ENCODE measurements around the gene MT2A.

The MT2A gene

DNA sequence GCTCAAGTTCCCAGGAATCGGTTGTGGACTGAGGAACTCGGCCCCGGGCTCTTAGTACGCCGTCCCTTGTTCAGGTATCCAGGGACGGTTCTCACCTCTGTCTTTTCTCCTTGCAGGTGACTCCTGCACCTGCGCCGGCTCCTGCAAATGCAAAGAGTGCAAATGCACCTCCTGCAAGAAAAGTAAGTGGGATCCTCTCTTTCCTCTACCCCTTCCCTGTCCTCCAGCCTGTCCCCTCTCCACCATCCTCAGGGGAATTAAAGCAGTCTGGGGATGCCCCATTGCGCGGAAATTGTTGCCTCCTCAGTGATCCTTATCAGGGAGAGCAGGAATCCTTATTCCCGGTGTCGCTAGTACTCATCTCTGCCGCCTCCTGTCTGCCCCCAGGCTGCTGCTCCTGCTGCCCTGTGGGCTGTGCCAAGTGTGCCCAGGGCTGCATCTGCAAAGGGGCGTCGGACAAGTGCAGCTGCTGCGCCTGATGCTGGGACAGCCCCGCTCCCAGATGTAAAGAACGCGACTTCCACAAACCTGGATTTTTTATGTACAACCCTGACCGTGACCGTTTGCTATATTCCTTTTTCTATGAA lies 585 bp downstream of the MT2A start:
- H3K9ac ChIP-seq (ENCODE audit: low read length), result peak overlapping the region; percentile 79
- H3K4me1 ChIP-seq (ENCODE audit: low read length), result peaks cover 27% of the 10 kb centered on the region

DNA sequence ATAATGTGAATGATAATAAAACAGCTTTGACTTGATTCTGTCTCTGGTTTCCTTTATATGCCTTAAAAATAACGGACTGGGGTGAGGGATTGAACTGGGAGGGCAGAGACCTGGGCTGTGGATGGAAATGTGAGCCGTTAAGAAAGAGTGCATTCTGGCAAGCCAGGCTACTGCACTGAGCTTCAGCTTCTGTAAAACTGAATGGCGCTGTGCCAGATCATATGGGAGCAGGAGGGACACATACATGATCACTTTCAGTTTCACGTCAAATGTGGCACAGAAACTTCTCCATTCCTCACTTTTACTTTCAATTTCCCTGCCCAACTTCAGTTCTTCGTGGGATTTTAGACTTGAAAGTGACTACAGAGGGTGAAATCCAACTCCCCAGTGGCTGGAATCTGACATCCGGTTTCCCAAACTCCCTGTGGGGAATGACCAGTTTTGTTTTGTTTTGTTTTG lies 1.1 kb downstream of the MT2A start:
- H3K9me3 ChIP-seq (ENCODE audit: insufficient read depth, low read length), result no peaks in the 10 kb centered on the region
- no peaks in the 10 kb centered on the region for H3K36me3 ChIP-seq (replicated peaks; ENCODE audit: low read depth, low read length)
- peaks cover 28% of the 10 kb centered on the region for H3K4me1 ChIP-seq (ENCODE audit: low read length)
- peak overlapping the region; percentile 37 for H3K27ac ChIP-seq (ENCODE audit: low read length)
- no peaks in the 10 kb centered on the region for H3K79me2 ChIP-seq (ENCODE audit: low read length)
- H3K27me3 ChIP-seq (ENCODE audit: low read depth, low read length), result no peaks in the 10 kb centered on the region
- peak overlapping the region; percentile 100 for H3K4me2 ChIP-seq (ENCODE audit: low read length)
- H3K4me3 ChIP-seq (ENCODE audit: low read length), result peak overlapping the region; percentile 89
- peak overlapping the region; percentile 79 for H3K9ac ChIP-seq (ENCODE audit: low read length)
- no peaks in the 10 kb centered on the region for H4K20me1 ChIP-seq (ENCODE audit: insufficient read depth, low read length)
- TF ChIP-seq, protein P1, sequence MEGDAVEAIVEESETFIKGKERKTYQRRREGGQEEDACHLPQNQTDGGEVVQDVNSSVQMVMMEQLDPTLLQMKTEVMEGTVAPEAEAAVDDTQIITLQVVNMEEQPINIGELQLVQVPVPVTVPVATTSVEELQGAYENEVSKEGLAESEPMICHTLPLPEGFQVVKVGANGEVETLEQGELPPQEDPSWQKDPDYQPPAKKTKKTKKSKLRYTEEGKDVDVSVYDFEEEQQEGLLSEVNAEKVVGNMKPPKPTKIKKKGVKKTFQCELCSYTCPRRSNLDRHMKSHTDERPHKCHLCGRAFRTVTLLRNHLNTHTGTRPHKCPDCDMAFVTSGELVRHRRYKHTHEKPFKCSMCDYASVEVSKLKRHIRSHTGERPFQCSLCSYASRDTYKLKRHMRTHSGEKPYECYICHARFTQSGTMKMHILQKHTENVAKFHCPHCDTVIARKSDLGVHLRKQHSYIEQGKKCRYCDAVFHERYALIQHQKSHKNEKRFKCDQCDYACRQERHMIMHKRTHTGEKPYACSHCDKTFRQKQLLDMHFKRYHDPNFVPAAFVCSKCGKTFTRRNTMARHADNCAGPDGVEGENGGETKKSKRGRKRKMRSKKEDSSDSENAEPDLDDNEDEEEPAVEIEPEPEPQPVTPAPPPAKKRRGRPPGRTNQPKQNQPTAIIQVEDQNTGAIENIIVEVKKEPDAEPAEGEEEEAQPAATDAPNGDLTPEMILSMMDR (IDR thresholded peaks at IDR 0.05; ENCODE audit: low read depth, low read length), result no peak
- no peak for TF ChIP-seq EZH2phosphoT487 (IDR thresholded peaks at IDR 0.05; ENCODE audit: low read depth)
- no peak overlapping the region for H2AFZ ChIP-seq (ENCODE audit: low read depth, low read length)

More for the DNA sequence above, 585 bp downstream of the MT2A start:
- Histone ChIP-seq H3K4me3 (ENCODE audit: low read length) (peak overlapping the region; percentile 89), H3K9me3 (ENCODE audit: insufficient read depth, low read length) (no peaks in the 10 kb centered on the region), H3K36me3 (replicated peaks; ENCODE audit: low read depth, low read length) (no peaks in the 10 kb centered on the region), H3K79me2 (ENCODE audit: low read length) (no peaks in the 10 kb centered on the region), H3K4me2 (ENCODE audit: low read length) (peak overlapping the region; percentile 100), H4K20me1 (ENCODE audit: insufficient read depth, low read length) (no peaks in the 10 kb centered on the region), H3K27me3 (ENCODE audit: low read depth, low read length) (no peaks in the 10 kb centered on the region), H3K27ac (ENCODE audit: low read length) (0 out of 2 replicates have a peak overlapping the region, but pooled peaks have one; percentile 14), H2AFZ (ENCODE audit: low read depth, low read length) (peak overlapping the region; percentile 86; the same call in 1 of the 2 replicates)
- TF ChIP-seq EZH2phosphoT487 (IDR thresholded peaks at IDR 0.05; ENCODE audit: low read depth), result no peak
- TF ChIP-seq, protein P1 (IDR thresholded peaks at IDR 0.05; ENCODE audit: low read depth, low read length), result no peak

DNA sequence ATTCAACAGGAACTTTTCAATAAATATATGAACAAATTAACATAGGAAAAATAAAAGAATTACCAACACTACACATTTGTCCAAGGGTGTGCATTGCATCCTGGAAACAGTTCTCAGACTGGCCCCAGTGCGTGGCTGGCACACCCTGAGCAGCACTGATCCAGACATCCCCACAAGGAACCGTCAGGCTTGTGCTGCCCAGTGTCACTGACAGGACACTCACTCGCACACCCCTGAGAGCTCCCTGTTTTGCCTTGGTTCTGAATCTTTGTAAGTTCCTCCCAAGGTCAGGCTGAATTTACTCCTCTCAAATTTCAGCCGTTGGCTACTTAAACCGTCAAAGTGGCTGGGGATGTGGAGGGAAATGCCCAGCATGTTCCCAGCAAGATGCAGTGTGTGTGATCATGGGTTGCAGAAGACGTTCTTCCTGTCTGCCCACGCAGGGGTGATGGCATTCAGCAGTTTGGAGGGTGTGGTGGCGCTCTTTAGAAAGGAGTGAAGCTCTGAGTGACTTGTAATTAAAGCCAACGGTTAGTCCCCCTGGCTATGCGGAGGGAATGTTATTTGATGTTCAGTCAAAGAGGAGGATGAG lies 1.7 kb downstream of the MT2A start:
- Histone ChIP-seq H3K27me3 (ENCODE audit: low read depth, low read length) (no peaks in the 10 kb centered on the region), H3K4me1 (ENCODE audit: low read length) (peaks cover 34% of the 10 kb centered on the region), H3K4me3 (ENCODE audit: low read length) (peak overlapping the region; percentile 89), H3K36me3 (replicated peaks; ENCODE audit: low read depth, low read length) (no peaks in the 10 kb centered on the region), H3K9ac (ENCODE audit: low read length) (peak overlapping the region; percentile 79), H3K4me2 (ENCODE audit: low read length) (peak overlapping the region; percentile 100), H3K27ac (ENCODE audit: low read length) (peak overlapping the region; percentile 37), H3K9me3 (ENCODE audit: insufficient read depth, low read length) (no peaks in the 10 kb centered on the region), H3K79me2 (ENCODE audit: low read length) (no peaks in the 10 kb centered on the region), H4K20me1 (ENCODE audit: insufficient read depth, low read length) (no peaks in the 10 kb centered on the region), H2AFZ (ENCODE audit: low read depth, low read length) (peak overlapping the region; percentile 3; the same call in 1 of the 2 replicates)
- TF ChIP-seq EZH2phosphoT487 (IDR thresholded peaks at IDR 0.05; ENCODE audit: low read depth), result no peak
- TF ChIP-seq, protein P1 (IDR thresholded peaks at IDR 0.05; ENCODE audit: low read depth, low read length), result peak; percentile 24; the same call in 1 of the 2 replicates

DNA sequence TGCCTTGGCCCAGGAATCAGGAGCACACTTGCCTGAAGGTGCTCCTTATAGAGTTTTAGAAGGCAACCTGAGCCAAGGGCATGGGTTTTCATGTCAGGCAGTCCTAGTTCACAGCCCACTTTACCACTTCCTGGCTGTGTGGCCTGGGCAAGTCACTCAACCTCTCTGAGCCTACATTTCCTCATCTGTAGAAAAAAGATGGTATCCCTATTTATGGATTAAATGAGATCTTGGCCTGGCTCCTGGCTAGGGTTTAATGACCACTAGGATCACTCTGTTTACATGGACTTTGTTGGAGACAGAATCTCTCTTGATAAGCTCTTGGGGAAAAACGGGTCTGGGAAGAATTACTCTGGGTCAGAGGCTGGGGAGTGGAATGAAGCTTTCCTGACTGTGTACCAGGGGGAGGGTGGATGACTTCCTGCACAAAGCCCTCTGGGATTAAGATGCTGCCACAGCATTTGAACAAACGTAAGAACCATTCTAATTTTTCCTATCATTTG lies 2.3 kb downstream of the MT2A start:
- Histone ChIP-seq H3K79me2 (ENCODE audit: low read length) (no peaks in the 10 kb centered on the region), H2AFZ (ENCODE audit: low read depth, low read length) (no peak overlapping the region), H3K27ac (ENCODE audit: low read length) (peak overlapping the region; percentile 37), H3K36me3 (replicated peaks; ENCODE audit: low read depth, low read length) (no peaks in the 10 kb centered on the region), H3K9me3 (ENCODE audit: insufficient read depth, low read length) (no peaks in the 10 kb centered on the region), H3K4me1 (ENCODE audit: low read length) (peaks cover 35% of the 10 kb centered on the region), H4K20me1 (ENCODE audit: insufficient read depth, low read length) (no peaks in the 10 kb centered on the region), H3K9ac (ENCODE audit: low read length) (peak overlapping the region; percentile 79; the same call in 1 of the 2 replicates), H3K27me3 (ENCODE audit: low read depth, low read length) (no peaks in the 10 kb centered on the region), H3K4me2 (ENCODE audit: low read length) (peak overlapping the region; percentile 100), H3K4me3 (ENCODE audit: low read length) (peak overlapping the region; percentile 89; the same call in 1 of the 2 replicates)
- no peak for TF ChIP-seq EZH2phosphoT487 (IDR thresholded peaks at IDR 0.05; ENCODE audit: low read depth)
- TF ChIP-seq, protein P1 (IDR thresholded peaks at IDR 0.05; ENCODE audit: low read depth, low read length), result no peak
